ENCODE results near the gene MYCBP. TPM values are rescaled to one million over a fixed set of nuclear protein-coding genes. Genes with fewer than 3 reads are reported as not detected.

MYCBP gene
- total RNA-seq, 1 experiment from 2014 or later: 33.1 TPM

GRCh38 chr1:38891753-38892152 is 18.6 kb upstream of the MYCBP start:
- no peaks in the 10 kb centered on the region for H3K4me1 ChIP-seq (ENCODE audit: insufficient read depth, low read length)
- Mint-ChIP-seq H3K9me3 (no peaks in the 10 kb centered on the region), H3K27ac (no peak overlapping the region; a peak in 1 of 7 replicates), H3K4me1 (peaks cover 5 to 6% of the 10 kb centered on the region in 2 experiments), H3K36me3 (ENCODE audit: insufficient read depth in 1 of 3, low read depth in 3 of 3) (no peaks in the 10 kb centered on the region), H3K4me3 (no peak overlapping the region), H3K27me3 (ENCODE audit: low read depth) (no peaks in the 10 kb centered on the region; the same call in 1 of the 2 replicates)
- no peak overlapping the region for H2BK15ac ChIP-seq (ENCODE audit: low read depth, low read length)
- H3K9me3 ChIP-seq (ENCODE audit: control insufficient read depth, low read depth, low read length): no peaks in the 10 kb centered on the region
- H3K27ac ChIP-seq (ENCODE audit: insufficient read length, low read depth, low read length): no peak overlapping the region
- no CpG with 5 or more reads among the region's 1 CpG for WGBS (ENCODE audit: extremely low coverage, insufficient read length, low lambda C conversion rate)
- H4K20me1 ChIP-seq (ENCODE audit: control insufficient read depth, insufficient read depth, insufficient read length): no peaks in the 10 kb centered on the region
- H2AK5ac ChIP-seq (ENCODE audit: insufficient read length, low read length): no peak overlapping the region
- peak; percentile 64 for TF ChIP-seq CTCF (conservative IDR thresholded peaks at IDR 0.05)
- H2BK120ac ChIP-seq (ENCODE audit: low read depth, low read length, poor library complexity, severe bottlenecking): no peak overlapping the region
- no peak overlapping the region for H4K8ac ChIP-seq (replicated peaks; ENCODE audit: insufficient read length, low read depth, low read length)
- H3T11ph ChIP-seq (ENCODE audit: low read length): no peak overlapping the region
- no peak overlapping the region for H2BK20ac ChIP-seq (ENCODE audit: low read depth, low read length, poor library complexity, severe bottlenecking)
- H2BK12ac ChIP-seq (ENCODE audit: insufficient read length, low read depth, low read length): no peak overlapping the region
- no peak overlapping the region for H2BK5ac ChIP-seq (ENCODE audit: insufficient read length, low read length)
- H3K79me2 ChIP-seq (ENCODE audit: insufficient read depth, low read length): no peaks in the 10 kb centered on the region
- no peak overlapping the region for H4K5ac ChIP-seq (ENCODE audit: insufficient read length, low read depth, low read length)
- H4K91ac ChIP-seq (ENCODE audit: insufficient read length, low read depth, low read length): no peak overlapping the region
- no peak overlapping the region for H3K23ac ChIP-seq (ENCODE audit: insufficient read length, low read depth, low read length)
- no peak overlapping the region for H3K4me2 ChIP-seq (ENCODE audit: insufficient read depth, insufficient read length, low read length)
- H3K56ac ChIP-seq (ENCODE audit: insufficient read length, low read depth, low read length): no peak overlapping the region
- H3K18ac ChIP-seq (ENCODE audit: insufficient read length, low read depth, low read length): no peak overlapping the region
- H3K9ac ChIP-seq (ENCODE audit: extremely low read depth, insufficient read length, low read length): no peak overlapping the region
- no peaks in the 10 kb centered on the region for H3K23me2 ChIP-seq (ENCODE audit: insufficient read length, low read depth, low read length, poor library complexity, severe bottlenecking)
- no peaks in the 10 kb centered on the region for H3K79me1 ChIP-seq (ENCODE audit: insufficient read depth, low read depth, low read length, poor library complexity, severe bottlenecking)
- DNase-seq: peak; percentile 53
- H2AFZ ChIP-seq (ENCODE audit: low read length): no peak overlapping the region
- H3K14ac ChIP-seq (ENCODE audit: insufficient read depth, low read length): no peak overlapping the region
- no peaks in the 10 kb centered on the region for H3K27me3 ChIP-seq (ENCODE audit: insufficient read depth, low read length)
- no peak overlapping the region for H3K4ac ChIP-seq (ENCODE audit: low read depth, low read length)
